SKM-1 treated with dmso at 0.1 percent for 144 hours (cell line): ENCODE results near the gene C16orf96.

Experiments used
- DNase-seq: peaks from one replicate; lab custom pipeline; 2025; ENCODE audit not compliant: unreplicated experiment; lab: John Stamatoyannopoulos, UW

C16orf96 gene

GRCh38 chr16:4525069-4525468, 31.1 kb upstream of the C16orf96 start:
- no peak for DNase-seq

DNA sequence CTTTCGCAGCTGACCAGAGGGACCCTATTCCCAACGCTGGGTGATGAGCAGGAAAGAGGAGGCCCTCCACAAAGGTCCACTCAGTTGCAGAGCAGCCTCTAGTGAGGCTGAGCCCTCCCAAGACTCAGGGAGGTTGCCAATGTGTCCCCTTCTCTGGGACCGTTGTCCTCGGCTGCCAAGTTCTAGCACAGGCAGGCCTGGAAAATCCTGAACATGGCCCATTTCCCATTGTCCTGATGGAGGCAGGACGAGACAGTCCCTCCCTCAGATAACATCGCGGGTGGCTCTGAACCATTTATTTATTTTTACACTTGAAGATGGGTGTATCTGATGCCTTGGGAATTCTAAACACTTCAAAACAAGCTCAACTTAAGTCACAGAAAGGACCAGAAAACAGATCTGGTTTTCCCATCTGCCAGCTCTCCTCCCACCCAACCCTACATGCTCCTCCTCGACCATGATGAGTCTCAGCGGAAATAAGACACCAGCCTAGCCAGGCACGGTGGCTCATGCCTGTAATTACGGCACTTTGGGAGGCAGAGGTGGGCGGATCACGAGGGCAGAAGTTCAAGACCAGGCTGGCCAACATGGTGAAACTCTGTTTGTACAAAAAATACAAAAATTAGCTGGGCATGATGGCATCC, 30.4 kb upstream of the C16orf96 start:
- DNase-seq: no peak

DNA sequence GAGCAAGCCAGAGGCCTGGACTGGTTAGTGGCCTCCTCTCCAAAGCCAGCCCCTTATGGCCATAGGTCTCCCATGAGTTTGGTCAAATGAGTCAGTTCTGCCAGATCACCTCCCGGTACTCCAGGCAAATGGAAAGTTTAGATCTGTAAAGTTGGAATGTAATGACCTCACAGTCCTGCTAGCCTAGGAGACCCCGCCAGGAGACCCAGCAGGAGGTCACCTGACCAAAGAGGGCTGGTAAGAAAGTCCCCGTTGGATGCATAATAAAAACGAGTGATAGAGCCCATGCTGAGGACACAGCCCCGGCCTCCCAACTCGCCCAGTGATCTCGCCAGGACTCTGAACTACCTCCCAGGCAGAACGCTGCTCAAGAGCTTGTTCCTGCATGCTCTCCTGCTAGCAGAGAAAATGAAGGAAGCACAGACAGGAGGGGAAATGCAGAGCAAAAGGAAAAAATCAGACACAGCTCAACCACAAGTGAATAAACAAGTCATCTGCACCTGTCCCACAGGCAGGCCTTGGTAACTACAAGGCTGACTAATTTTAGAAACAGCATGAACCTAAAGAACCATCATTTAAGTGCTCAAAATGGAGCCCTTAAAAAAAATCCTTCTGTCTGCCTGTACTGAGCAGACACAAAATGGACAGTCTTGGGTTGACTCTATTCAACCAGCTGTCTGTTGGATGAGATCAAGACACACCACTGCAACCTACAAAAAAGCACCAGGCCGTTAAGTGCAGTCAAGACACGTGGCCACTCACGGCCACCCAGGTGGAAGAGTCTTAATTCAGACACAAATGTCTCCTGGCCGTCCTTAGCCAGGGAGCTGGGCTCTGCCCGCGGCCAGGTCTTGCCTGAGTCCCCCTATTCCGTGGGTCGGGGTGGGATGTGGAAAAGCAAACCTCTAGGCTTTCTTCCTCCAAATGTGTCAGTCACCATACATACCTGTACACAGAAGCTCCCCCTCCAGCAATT, 26.8 kb upstream of the C16orf96 start:
- DNase-seq: no peak

DNA sequence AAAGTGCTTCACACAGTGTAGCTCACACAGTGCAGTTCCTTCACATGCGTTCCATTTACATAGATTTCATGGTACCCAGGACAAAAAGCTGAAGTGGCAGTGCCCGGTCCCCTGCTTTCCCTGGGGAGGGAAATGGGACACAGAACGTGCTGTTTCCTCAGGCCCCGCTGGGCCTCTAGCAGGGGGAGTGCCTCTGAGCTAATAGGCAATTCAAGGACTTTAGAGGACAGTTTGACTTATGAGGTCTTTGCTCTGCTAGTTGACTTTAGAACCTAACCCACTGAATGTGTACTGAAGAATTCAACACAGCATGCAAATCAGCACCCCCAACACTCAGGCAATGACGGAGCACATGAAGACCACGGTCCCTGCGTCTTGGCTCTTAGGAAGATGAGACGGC, 24.3 kb upstream of the C16orf96 start:
- DNase-seq: no peak

DNA sequence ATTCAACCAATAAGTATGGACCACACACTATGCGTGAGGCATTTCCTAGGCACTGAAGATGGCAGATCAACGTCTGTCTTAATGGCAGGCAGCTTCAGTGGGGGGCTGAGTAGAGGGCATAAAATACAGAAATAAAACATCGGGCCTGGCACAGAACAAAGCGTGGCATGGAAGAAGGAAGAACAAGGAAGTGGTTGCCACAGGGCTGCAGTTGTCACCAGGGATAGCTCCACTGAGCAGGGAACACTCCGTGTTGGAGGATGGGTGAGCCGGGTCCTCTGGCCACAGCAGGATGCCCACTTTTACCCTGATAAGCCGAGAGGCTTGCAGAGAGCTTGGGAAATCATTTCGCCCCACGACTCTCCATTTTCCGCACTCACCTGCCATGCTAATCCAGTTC, 23.9 kb upstream of the C16orf96 start:
- DNase-seq: no peak

- no peak for DNase-seq
Observed at GRCh38 chr16:4533490-4533889, 22.6 kb upstream of the C16orf96 start.

GRCh38 chr16:4534151-4534790, 21.9 kb upstream of the C16orf96 start:
- no peak for DNase-seq

DNA sequence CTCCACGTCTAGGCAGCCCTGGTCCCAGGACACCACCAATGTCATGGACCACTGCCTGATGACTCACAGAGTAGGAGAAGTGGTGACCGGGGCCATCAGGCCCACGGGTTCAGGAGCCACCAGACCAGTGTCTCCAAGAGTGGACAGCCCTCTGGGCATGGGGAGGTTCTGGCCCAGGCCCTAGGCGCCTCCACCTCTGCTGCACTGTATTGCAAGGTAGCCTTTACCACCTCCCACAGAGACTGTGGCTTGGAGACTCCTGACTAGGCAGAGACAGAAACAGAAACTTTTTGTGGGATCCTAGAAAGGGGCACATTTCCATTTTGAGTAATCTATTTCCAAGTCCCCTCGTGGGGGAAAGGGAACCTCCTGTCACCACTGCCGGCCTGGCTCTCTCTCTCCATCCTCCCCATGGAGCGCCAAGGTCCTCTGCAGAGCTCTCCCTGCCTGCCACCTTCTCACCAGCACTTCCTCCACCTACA, 20.5 kb upstream of the C16orf96 start:
- no peak for DNase-seq

DNA sequence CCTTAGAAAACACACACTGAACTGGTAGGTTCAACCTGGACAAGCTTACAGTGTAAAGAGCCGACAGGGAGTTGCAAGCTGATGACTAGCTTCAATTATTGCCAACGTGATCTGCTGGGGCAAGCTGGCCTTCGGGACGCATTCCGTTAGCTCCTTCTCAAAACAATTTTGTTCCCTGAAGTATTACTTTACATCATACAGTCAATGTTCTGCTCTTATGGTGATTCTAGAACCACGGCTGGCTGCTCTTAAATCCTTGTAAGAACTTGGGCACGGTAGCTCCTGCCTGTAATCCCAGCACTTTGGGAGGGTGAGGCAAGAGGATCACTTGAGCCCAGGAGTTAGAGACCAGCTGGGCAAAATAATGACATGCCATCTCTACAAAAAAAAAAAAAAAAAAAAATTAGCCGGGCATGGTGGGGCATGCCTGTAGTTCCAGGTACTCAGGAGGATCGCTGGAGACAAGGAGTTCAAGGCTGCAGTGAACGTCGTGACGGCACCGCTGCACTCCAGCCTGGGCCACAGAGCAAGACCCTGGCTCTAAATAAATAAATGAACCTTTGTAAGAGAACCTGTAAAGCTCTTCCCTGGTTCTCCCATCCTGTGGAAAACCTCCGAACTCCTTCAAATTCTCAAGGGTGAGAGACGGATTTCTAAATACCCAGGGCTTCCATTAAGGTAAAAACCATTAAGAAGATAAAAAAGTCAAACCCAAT, 19.6 kb upstream of the C16orf96 start:
- DNase-seq: no peak

DNA sequence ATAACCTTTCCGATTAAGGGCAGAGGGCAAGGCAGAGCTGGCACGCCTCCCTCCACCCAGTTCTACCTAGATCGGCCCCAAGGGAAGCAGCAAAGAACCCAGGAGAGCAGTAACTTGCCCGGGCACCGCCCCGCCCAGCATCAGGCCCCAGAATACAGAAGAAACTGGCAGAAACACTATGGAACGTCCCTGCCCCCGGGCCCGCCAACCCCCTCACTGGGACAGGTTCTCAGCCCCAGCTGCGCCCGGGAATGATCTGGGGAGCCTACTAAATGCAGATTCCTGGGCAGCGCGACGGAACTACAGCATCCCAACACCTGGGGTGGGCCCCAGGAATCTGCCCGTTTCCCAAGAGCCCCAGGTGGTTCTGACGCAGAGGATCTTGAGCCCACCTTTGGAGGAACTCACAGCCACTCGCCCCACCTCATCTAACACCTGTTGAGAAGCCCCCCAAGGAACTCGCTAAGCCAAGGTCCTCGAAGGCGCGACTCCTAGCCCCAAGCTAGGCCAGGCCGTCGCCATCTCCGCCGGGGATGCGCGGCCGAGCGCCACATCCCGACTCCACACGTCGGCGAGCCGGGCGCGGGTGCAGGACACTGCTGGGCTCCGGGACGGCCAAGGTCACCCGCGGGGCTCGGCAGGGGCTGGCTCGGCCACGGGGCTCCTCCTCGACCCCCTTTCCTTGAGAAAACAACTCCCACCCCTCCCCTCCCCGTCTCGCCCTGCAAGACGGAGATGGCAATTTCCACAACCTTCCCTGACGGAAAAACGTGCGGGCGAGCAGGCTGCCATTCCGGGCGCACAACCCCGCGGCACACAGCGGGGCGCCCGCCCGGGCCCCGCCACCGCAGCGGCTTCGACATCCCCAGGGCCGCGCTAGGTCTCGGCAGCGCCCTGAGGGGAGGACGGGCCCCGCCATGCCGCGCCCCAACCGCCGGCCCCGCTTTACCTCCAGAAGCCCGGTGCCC, 18.5 kb upstream of the C16orf96 start:
- DNase-seq: no peak

DNA sequence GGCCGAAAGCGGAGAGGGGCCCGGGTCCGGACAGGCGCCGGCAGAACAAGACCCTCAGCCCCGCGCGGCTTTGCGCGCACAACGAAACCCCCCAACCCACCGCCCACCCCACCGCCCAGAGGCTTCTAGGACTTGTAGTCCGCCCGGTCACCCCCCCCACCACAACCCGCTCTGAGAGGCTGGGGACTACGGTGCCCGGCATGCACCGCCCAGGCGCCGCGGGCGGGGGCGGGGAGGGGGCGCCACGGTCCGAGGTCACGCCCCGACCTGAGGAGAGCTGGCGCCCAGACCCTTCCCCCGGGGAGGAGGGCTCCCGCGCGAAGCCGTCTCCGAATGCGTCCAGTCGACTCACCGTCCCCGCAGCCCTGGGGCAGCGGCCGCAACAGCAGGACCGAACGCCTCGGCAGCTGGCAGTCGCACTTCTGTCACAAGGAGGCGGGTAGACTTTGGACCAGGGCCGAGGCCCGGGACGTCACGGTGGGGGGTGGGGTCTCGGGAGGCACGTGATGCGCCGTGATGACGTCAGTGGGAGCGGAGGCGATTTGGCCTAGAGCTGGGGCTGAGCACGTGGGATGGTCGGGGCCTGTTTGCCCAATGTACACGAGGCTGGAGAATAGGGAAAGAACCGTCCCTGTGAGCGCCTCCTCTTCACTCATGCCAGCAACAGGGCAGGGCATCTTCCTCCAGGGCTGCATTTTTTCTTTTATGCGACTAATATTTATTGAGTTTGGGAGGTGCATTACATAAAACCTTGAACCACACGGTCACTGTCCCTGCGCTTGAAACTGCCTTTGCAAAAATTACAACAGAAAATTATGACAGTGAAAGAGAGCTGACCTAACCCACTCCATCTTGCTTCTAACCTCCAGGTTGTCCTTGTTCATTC, 17.5 kb upstream of the C16orf96 start, which contains the start of gene CDIP1:
CDIP1 (minus strand) TSS at position 424 of the 886 bp plus-strand sequence. CDS start 24,643 bp downstream, outside the sequence.
- peak; percentile 91 for DNase-seq

DNA sequence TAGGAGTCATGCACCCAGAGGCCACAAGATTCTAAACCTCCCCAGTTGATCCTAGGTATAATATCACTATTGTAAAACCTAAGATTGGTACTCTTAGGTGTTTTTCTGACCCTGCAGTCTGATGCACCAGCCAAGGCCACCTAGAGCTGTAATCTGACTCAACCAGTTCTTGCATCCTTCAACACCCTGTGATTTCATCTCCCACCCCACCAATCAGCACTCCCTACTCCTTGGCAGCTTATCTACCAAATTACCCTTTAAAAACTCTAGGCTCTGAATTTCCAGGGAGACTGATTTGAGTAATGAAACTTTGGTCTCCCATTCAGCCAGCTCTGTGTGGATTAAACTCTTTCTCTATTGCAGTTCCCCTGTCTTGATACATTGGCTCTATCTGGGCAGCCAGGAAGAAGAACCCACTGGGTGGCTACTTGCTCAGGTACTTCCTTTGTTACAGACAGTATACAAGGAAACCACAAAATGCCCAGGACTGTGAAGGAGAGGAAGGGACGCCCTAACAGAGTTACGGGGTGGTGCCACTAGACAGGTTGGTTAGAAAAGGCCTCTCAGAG, 16.3 kb upstream of the C16orf96 start:
- no peak for DNase-seq

GRCh38 chr16:4544473-4544872, 11.7 kb upstream of the C16orf96 start:
- no peak for DNase-seq

DNA sequence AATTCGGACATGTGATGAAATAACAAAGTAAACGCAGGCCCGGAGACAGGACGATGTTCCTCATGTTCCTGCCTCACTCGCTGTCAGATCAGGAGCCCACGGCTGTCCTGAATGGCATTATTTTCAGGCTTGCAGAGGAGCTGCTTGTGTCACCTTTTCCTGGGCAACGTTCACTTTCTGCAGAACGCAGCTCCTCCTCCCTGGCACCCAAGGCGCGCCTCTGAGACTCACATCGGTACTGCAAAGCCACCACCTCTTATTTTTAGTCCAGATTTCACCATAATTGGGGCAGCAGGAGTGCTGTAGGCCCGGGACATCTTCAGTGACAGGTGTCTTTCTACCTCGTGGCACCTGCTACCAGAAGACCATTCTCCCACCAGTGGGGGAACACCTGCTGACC, 8.0 kb upstream of the C16orf96 start:
- DNase-seq: no peak

- no peak for DNase-seq
Observed at GRCh38 chr16:4550591-4550990, 5.5 kb upstream of the C16orf96 start.

- no peak for DNase-seq
Observed at GRCh38 chr16:4552541-4552940, 3.6 kb upstream of the C16orf96 start.

- no peak for DNase-seq
Observed at GRCh38 chr16:4556580-4556979, 440 bp downstream of the C16orf96 start.

- DNase-seq: no peak
Observed at GRCh38 chr16:4557973-4558372, 1.8 kb downstream of the C16orf96 start.
